Muscle of arm (tissue), 12 donors: ENCODE data around the gene OR3A2. TPM values are rescaled to one million over a fixed set of nuclear protein-coding genes. Genes with fewer than 3 reads are reported as not detected.
"Not testable (repeated sequence)": the region's sequence is repeated elsewhere in the genome, so short reads cannot be mapped to it uniquely, and the experiment has no call there.

Experiments
- DNase-seq: peaks from one replicate; pipeline ENCODE4 v3.0.0-alpha.2; 2013
- polyA plus RNA-seq, 12 donors: library from polyadenylated mRNA; unstranded; fragments of 120-200 nt; gene quantifications; one replicate each; pipeline ENCODE4 v1.2.1, GENCODE V29; 2013; ENCODE audit not compliant: insufficient read length in 12 of 12

The OR3A2 gene
- polyA plus RNA-seq, 12 donors = 0.11 to 2.0 (median 0.36) TPM; not detected in 4

GRCh38 chr17:3293548-3293947 is 92.6 kb downstream of the OR3A2 start:
- DNase-seq = not testable (repeated sequence)

- DNase-seq = no peak
Measured at GRCh38 chr17:3282901-3283300, 103.2 kb downstream of the OR3A2 start.

GRCh38 chr17:3276126-3276525 is 110.0 kb downstream of the OR3A2 start:
- no peak for DNase-seq

- no peak for DNase-seq
Measured at GRCh38 chr17:3271072-3271848, 114.8 kb downstream of the OR3A2 start.

GRCh38 chr17:3260600-3260999 is 125.5 kb downstream of the OR3A2 start:
- no peak for DNase-seq

GRCh38 chr17:3260163-3260562 is 125.9 kb downstream of the OR3A2 start:
- DNase-seq = no peak

- no peak for DNase-seq
Measured at GRCh38 chr17:3256575-3256974, 129.5 kb downstream of the OR3A2 start.

- not testable (repeated sequence) for DNase-seq
Measured at GRCh38 chr17:3249013-3249412, 137.1 kb downstream of the OR3A2 start.

- not testable (repeated sequence) for DNase-seq
Measured at GRCh38 chr17:3244841-3245240, 141.3 kb downstream of the OR3A2 start.

- not testable (repeated sequence) for DNase-seq
Measured at GRCh38 chr17:3241044-3241443, 145.1 kb downstream of the OR3A2 start.

- not testable (repeated sequence) for DNase-seq
Measured at GRCh38 chr17:3238685-3239084, 147.4 kb downstream of the OR3A2 start.

- DNase-seq = not testable (repeated sequence)
Measured at GRCh38 chr17:3232300-3232699, 153.8 kb downstream of the OR3A2 start.

Other genes with a start within 250 kb of the OR3A2 start
- gene OR1A2, start 188.8 kb downstream of the OR3A2 start, polyA plus RNA-seq = not detected
- under 1 TPM in 1 of 12 donors, not detected in 11; 0.05 TPM for gene OR1A1, start 178.6 kb downstream of the OR3A2 start, polyA plus RNA-seq
- under 1 TPM in 2 of 12 donors, not detected in 10; 0.12 to 0.23 TPM for gene OR3A1, start 87.9 kb downstream of the OR3A2 start, polyA plus RNA-seq
- gene OR1E1, start 12.1 kb upstream of the OR3A2 start, polyA plus RNA-seq = under 1 TPM in 3 of 12 donors, not detected in 9; 0.13 to 0.15 (median 0.15) TPM
- under 1 TPM in 3 of 12 donors, not detected in 9; 0.12 to 0.18 (median 0.13) TPM for gene OR3A3, start 25.1 kb upstream of the OR3A2 start, polyA plus RNA-seq
- not detected for gene OR1E2, start 47.5 kb upstream of the OR3A2 start, polyA plus RNA-seq
- 1 to 10 TPM in 1 of 12 donors, under 1 TPM in 7, not detected in 4; 0.13 to 1.9 (median 0.60) TPM for gene SPATA22, start 85.5 kb upstream of the OR3A2 start, polyA plus RNA-seq
- 1 to 10 TPM in 11 of 12 donors, not detected in 1; 1.6 to 7.9 (median 4.4) TPM for gene ASPA, start 89.7 kb upstream of the OR3A2 start, polyA plus RNA-seq
- 1 to 10 TPM in 9 of 12 donors, under 1 TPM in 2, not detected in 1; 0.92 to 5.7 (median 1.6) TPM for gene TRPV3, start 171.5 kb upstream of the OR3A2 start, polyA plus RNA-seq
- 1 to 10 TPM in 11 of 12 donors, not detected in 1; 3.9 to 7.8 (median 5.3) TPM for gene TRPV1, start 223.1 kb upstream of the OR3A2 start, polyA plus RNA-seq
- 10 to 100 TPM in 1 of 12 donors, 1 to 10 TPM in 10, not detected in 1; 5.6 to 12.0 (median 6.7) TPM for gene SHPK, start 249.9 kb upstream of the OR3A2 start, polyA plus RNA-seq